ENCODE data around the gene HIVEP1.

HIVEP1 gene

GRCh38 chr6:12190252-12190651 is 178.1 kb downstream of the HIVEP1 start:
- no peak for DNase-seq (ENCODE audit: low spot score)

- no peak for DNase-seq (ENCODE audit: low spot score)
Observed at GRCh38 chr6:12196326-12196936, 184.3 kb downstream of the HIVEP1 start.

GRCh38 chr6:12198851-12199250 is 186.7 kb downstream of the HIVEP1 start:
- no peak for DNase-seq (ENCODE audit: low spot score)

GRCh38 chr6:12200015-12200564 is 188.0 kb downstream of the HIVEP1 start:
- DNase-seq (ENCODE audit: low spot score): no peak

GRCh38 chr6:12200761-12201160 is 188.6 kb downstream of the HIVEP1 start:
- no peak for DNase-seq (ENCODE audit: low spot score)

- peak; percentile 19 for DNase-seq (ENCODE audit: low spot score)
Observed at GRCh38 chr6:12203001-12203400, 190.9 kb downstream of the HIVEP1 start.

GRCh38 chr6:12208190-12208589 is 196.1 kb downstream of the HIVEP1 start:
- DNase-seq (ENCODE audit: low spot score): no peak

GRCh38 chr6:12208673-12209072 is 196.6 kb downstream of the HIVEP1 start:
- DNase-seq (ENCODE audit: low spot score): no peak

Data from HuH-7.5 (cell line).